ENCODE data around the gene JARID2.

The JARID2 gene

GRCh38 chr6:15375638-15376290 lies 129.9 kb downstream of the JARID2 start:
- no peaks in the 10 kb centered on the region for H3K4me1 ChIP-seq (ENCODE audit: insufficient read depth, low read length, severe bottlenecking)
- H3K9ac ChIP-seq (ENCODE audit: low read length), result no peak overlapping the region
- no peaks in the 10 kb centered on the region for H3K27me3 ChIP-seq (ENCODE audit: insufficient read depth, low read length)
- TF ChIP-seq EZH2 (IDR thresholded peaks at IDR 0.05; ENCODE audit: borderline replicate concordance, low read length) (no peak), CTCF (IDR thresholded peaks at IDR 0.05; ENCODE audit: low read length) (no peak)
- H3K79me2 ChIP-seq (ENCODE audit: insufficient read depth, low read length), result no peaks in the 10 kb centered on the region
- H3K9me2 ChIP-seq (ENCODE audit: low read depth, low read length), result no peaks in the 10 kb centered on the region
- H4K20me1 ChIP-seq (ENCODE audit: insufficient read depth, low read length), result no peaks in the 10 kb centered on the region
- no peak overlapping the region for H2AFZ ChIP-seq (ENCODE audit: low read length)
- H3K9me3 ChIP-seq (ENCODE audit: low read length), result no peaks in the 10 kb centered on the region
- no peaks in the 10 kb centered on the region for H3K36me3 ChIP-seq (ENCODE audit: insufficient read depth, low read length)
- no peak overlapping the region for H3K27ac ChIP-seq (ENCODE audit: low read depth, low read length, poor library complexity, severe bottlenecking)
- no peak overlapping the region for H3K4me2 ChIP-seq (ENCODE audit: low read length)
- no peak overlapping the region for H3K4me3 ChIP-seq (ENCODE audit: low read depth, low read length, poor library complexity, severe bottlenecking)
- no peaks in the 10 kb centered on the region for H3F3A ChIP-seq (ENCODE audit: insufficient read depth, low read length)

GRCh38 chr6:15376900-15377487 lies 131.1 kb downstream of the JARID2 start:
- no peaks in the 10 kb centered on the region for H3K27me3 ChIP-seq (ENCODE audit: insufficient read depth, low read length)

GRCh38 chr6:15378272-15378671 lies 132.4 kb downstream of the JARID2 start:
- no peak overlapping the region for H3K9ac ChIP-seq (ENCODE audit: low read length)
- no peak overlapping the region for H3K4me2 ChIP-seq (ENCODE audit: low read length)
- H3K4me1 ChIP-seq (ENCODE audit: insufficient read depth, low read length, severe bottlenecking), result no peaks in the 10 kb centered on the region
- H3K36me3 ChIP-seq (ENCODE audit: insufficient read depth, low read length), result no peaks in the 10 kb centered on the region
- H3K27ac ChIP-seq (ENCODE audit: low read depth, low read length, poor library complexity, severe bottlenecking), result no peak overlapping the region
- no peaks in the 10 kb centered on the region for H3F3A ChIP-seq (ENCODE audit: insufficient read depth, low read length)
- H3K9me3 ChIP-seq (ENCODE audit: low read length), result no peaks in the 10 kb centered on the region
- H3K79me2 ChIP-seq (ENCODE audit: insufficient read depth, low read length), result no peaks in the 10 kb centered on the region
- H2AFZ ChIP-seq (ENCODE audit: low read length), result no peak overlapping the region
- TF ChIP-seq EZH2 (IDR thresholded peaks at IDR 0.05; ENCODE audit: borderline replicate concordance, low read length) (no peak), CTCF (IDR thresholded peaks at IDR 0.05; ENCODE audit: low read length) (no peak)
- H3K9me2 ChIP-seq (ENCODE audit: low read depth, low read length), result no peaks in the 10 kb centered on the region
- H3K4me3 ChIP-seq (ENCODE audit: low read depth, low read length, poor library complexity, severe bottlenecking), result no peak overlapping the region
- no peaks in the 10 kb centered on the region for H3K27me3 ChIP-seq (ENCODE audit: insufficient read depth, low read length)
- no peaks in the 10 kb centered on the region for H4K20me1 ChIP-seq (ENCODE audit: insufficient read depth, low read length)

More at GRCh38 chr6:15376900-15377487, 131.1 kb downstream of the JARID2 start:
- Histone ChIP-seq H3K9me3 (ENCODE audit: low read length) (no peaks in the 10 kb centered on the region), H3K9ac (ENCODE audit: low read length) (no peak overlapping the region), H4K20me1 (ENCODE audit: insufficient read depth, low read length) (no peaks in the 10 kb centered on the region), H3K27ac (ENCODE audit: low read depth, low read length, poor library complexity, severe bottlenecking) (no peak overlapping the region), H3K36me3 (ENCODE audit: insufficient read depth, low read length) (no peaks in the 10 kb centered on the region), H3K4me1 (ENCODE audit: insufficient read depth, low read length, severe bottlenecking) (no peaks in the 10 kb centered on the region), H3K9me2 (ENCODE audit: low read depth, low read length) (no peaks in the 10 kb centered on the region), H2AFZ (ENCODE audit: low read length) (no peak overlapping the region), H3F3A (ENCODE audit: insufficient read depth, low read length) (no peaks in the 10 kb centered on the region), H3K79me2 (ENCODE audit: insufficient read depth, low read length) (no peaks in the 10 kb centered on the region), H3K4me2 (ENCODE audit: low read length) (no peak overlapping the region), H3K4me3 (ENCODE audit: low read depth, low read length, poor library complexity, severe bottlenecking) (no peak overlapping the region)
- TF ChIP-seq EZH2 (IDR thresholded peaks at IDR 0.05; ENCODE audit: borderline replicate concordance, low read length) (no peak), CTCF (IDR thresholded peaks at IDR 0.05; ENCODE audit: low read length) (no peak)

Measured in OCI-LY1 (cell line).